ENCODE data around the gene STK33.

GRCh38 chr11:8612522-8612921 is 18.5 kb upstream of the STK33 start:
- TF ChIP-seq CTCF (IDR thresholded peaks at IDR 0.05): no peak
- TF ChIP-seq POLR2A (IDR thresholded peaks at IDR 0.05): no peak

Measured in vagina (tissue), 2 donors.